SH-SY5Y (cell line): ENCODE results near the gene BCL2L13.

Source experiments
- GATA2 ChIP-seq: IDR thresholded peaks from 2 replicates; pipeline ENCODE4 v1.6.1; 2011; ENCODE audit warnings: mild to moderate bottlenecking, low read depth, low read length
- GATA3 ChIP-seq: IDR thresholded peaks from 2 replicates; pipeline ENCODE4 v1.6.1; 2011; ENCODE audit warnings: low read depth, mild to moderate bottlenecking, low read length, moderate library complexity

- TF ChIP-seq GATA2 (no peak), GATA3 (no peak)
Observed at GRCh38 chr22:17726006-17726927, 87.7 kb downstream of the BCL2L13 start.
